Upper lobe of right lung (tissue), 1 donor: Measurements from ENCODE around the gene SLC12A9. TPM values are rescaled to one million over a fixed set of nuclear protein-coding genes. Genes with fewer than 3 reads are reported as not detected.

Source experiments
- ATAC-seq: fragments of 200-7000 bp; cut with Tn5 transposase; one replicate; pipeline ENCODE4 v1.9.1; 2020; ENCODE audit warnings: mild to moderate bottlenecking, moderate library complexity
- DNase-seq: peaks from one replicate; pipeline ENCODE4 v3.0.0-alpha.2; 2020
- H3K27ac ChIP-seq: fragments of 200-600 bp; one replicate; pipeline ENCODE4 v1.8.0; 2022
- H3K27me3 ChIP-seq: fragments of 200-600 bp; one replicate; pipeline ENCODE4 v1.8.0; 2022; ENCODE audit warnings: mild to moderate bottlenecking
- H3K36me3 ChIP-seq: fragments of 200-600 bp; one replicate; pipeline ENCODE4 v1.8.0; 2022
- H3K4me1 ChIP-seq: fragments of 200-600 bp; one replicate; pipeline ENCODE4 v1.8.0; 2022
- H3K4me3 ChIP-seq: fragments of 200-600 bp; one replicate; pipeline ENCODE4 v1.8.0; 2022; ENCODE audit warnings: mild to moderate bottlenecking
- H3K9me3 ChIP-seq: fragments of 200-600 bp; one replicate; pipeline ENCODE4 v1.8.0; 2022
- intact Hi-C: fragments of 100-400 bp; cut with DNase I; formaldehyde crosslinking; loops from one replicate; pipeline ENCODE4 v1.11.0; 2022
- total RNA-seq: library from RNA; stranded (reverse); fragmentation: NEBNext Ultra II Directional; extraction: Animal tissue kit (Norgen Biotek cat#: 25700); gene quantifications from one replicate; pipeline ENCODE4 v1.2.1, GENCODE V29; 2021
- TF ChIP-seq, protein P1 (sequence below): fragments of 200-600 bp; IDR thresholded peaks from one replicate; pipeline ENCODE4 v1.8.0; 2022; ENCODE audit warnings: antibody characterized with exemption
- donor health status: DM: no; HTN: yes; CAD: no; lungs with severe emphysema.

Gene SLC12A9
- total RNA-seq, 1 donor from 2014 or later, result 39.2 TPM

DNA sequence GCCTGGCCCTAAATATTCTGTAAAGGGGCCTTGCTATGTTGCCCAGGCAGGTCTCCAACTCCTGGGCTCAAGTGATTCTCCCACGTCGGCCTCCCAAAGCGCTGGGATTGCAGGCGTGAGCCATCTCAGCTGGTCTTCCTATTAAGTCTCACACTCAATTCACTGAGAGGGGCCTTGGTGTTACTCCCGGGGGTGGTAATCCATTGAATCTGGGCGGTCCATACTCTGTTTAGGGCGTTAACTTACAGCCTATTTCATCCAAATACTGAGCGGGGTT, 21.7 kb downstream of the SLC12A9 start:
- peaks cover 43% of the 10 kb centered on the region for H3K36me3 ChIP-seq

DNA sequence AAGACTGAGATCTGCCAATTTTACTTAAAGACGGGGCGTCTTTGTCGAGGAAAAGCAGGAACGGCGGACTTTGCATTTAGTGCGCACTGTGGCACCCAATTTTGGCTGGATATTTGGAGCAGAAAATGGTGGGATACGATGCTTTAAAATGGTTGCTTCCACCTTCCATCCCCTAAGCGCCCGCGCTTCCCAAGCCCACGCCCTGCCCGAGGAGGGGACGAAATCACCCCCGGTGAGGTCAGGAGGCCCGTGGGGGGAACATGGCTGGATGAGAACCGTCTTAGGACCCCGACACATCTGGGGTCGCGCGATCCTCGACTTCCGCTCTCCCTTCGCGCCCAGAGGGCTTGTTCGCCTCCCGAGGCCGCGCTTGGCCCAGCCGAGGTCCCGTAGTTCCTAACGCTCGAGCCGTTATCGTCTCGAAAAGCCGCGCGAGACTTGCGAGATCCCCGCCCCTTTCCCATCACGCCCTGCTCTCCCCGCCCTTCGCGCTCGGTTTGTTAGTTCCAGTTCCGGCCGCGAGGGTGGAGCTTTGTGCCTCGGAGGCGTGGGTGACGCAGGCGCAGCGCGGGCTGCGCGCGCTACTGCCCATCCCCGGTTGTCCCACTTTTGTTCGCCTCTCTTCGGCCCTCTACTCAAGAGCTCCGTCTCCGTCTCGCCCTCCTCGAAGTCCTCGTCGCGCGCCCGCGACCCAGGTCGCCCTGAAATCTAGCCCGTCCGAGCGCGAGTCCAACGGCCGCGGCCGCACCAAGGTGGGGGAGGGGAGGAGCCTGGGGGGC, 22.3 kb downstream of the SLC12A9 start, which contains the start of gene SRRT:
SRRT (plus strand) TSS at position 527 of the 779 bp plus-strand sequence. CDS start 488 bp downstream, outside the sequence.
- ATAC-seq (peak; percentile 98), DNase-seq (peak; percentile 99)
- peak within 1 kb of the TSS; percentile 93 for H3K4me3 ChIP-seq
- H3K36me3 ChIP-seq, result peaks cover 43% of the 10 kb centered on the region
- intact Hi-C loops, result no loop called here
- peaks cover 32% of the 10 kb centered on the region for H3K4me1 ChIP-seq
- H3K27ac ChIP-seq, result peak within 1 kb of the TSS; percentile 90
- no peaks in the 10 kb centered on the region for H3K27me3 ChIP-seq
- TF ChIP-seq, protein P1, sequence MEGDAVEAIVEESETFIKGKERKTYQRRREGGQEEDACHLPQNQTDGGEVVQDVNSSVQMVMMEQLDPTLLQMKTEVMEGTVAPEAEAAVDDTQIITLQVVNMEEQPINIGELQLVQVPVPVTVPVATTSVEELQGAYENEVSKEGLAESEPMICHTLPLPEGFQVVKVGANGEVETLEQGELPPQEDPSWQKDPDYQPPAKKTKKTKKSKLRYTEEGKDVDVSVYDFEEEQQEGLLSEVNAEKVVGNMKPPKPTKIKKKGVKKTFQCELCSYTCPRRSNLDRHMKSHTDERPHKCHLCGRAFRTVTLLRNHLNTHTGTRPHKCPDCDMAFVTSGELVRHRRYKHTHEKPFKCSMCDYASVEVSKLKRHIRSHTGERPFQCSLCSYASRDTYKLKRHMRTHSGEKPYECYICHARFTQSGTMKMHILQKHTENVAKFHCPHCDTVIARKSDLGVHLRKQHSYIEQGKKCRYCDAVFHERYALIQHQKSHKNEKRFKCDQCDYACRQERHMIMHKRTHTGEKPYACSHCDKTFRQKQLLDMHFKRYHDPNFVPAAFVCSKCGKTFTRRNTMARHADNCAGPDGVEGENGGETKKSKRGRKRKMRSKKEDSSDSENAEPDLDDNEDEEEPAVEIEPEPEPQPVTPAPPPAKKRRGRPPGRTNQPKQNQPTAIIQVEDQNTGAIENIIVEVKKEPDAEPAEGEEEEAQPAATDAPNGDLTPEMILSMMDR, result peak; percentile 40
- no peaks in the 10 kb centered on the region for H3K9me3 ChIP-seq

More for the DNA sequence above, 21.7 kb downstream of the SLC12A9 start:
- no peaks in the 10 kb centered on the region for H3K27me3 ChIP-seq
- TF ChIP-seq, protein P1, result no peak
- peak overlapping the region; percentile 93 for H3K4me3 ChIP-seq
- H3K27ac ChIP-seq, result peak overlapping the region; percentile 90
- no peak for DNase-seq
- intact Hi-C loops, result no loop called here
- ATAC-seq, result no peak
- H3K4me1 ChIP-seq, result peaks cover 34% of the 10 kb centered on the region
- no peaks in the 10 kb centered on the region for H3K9me3 ChIP-seq

DNA sequence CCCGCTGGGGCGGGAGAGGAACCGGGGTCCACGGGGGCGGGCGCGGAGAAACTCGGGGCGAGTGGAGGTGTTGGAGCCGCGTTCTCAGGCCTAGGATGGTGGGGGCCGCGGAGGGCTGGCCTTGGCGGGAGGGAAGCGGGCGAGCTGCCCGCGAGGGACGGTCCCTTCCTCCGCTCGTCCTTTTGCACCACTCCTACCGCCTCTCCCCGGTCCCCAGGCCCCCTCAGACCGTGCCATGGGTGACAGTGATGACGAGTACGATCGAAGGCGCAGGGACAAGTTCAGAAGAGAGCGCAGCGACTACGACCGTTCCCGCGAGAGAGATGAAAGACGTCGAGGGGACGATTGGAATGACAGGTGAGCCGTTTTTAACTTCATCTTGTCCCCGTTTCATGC, 22.8 kb downstream of the SLC12A9 start:
- ATAC-seq, result peak; percentile 42
- H3K27me3 ChIP-seq, result no peaks in the 10 kb centered on the region
- peaks cover 43% of the 10 kb centered on the region for H3K36me3 ChIP-seq
- peak overlapping the region; percentile 93 for H3K4me3 ChIP-seq
- H3K4me1 ChIP-seq, result peaks cover 32% of the 10 kb centered on the region
- no peaks in the 10 kb centered on the region for H3K9me3 ChIP-seq
- intact Hi-C loops, result no loop called here
- no peak for DNase-seq
- H3K27ac ChIP-seq, result peak overlapping the region; percentile 90
- TF ChIP-seq, protein P1, result no peak

DNA sequence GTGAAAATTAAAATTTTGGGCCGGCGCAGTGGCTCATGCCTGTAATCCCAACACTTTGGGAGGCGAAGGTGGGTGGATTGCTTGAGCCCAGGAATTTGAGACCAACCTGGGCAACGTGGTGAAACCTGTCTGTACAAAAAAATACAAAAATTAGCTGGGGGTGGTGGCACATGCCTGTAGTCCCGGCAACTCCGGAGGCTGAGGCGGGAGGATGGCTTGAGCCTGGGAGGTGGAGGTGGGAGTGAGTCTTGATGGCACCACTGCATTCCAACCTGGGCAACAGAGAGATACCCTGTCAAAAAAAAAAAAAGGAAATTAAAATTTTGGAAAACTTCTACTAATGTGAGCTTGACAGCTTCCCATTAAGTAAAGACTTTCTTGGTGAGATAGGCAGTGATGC, 25.5 kb downstream of the SLC12A9 start:
- H3K27ac ChIP-seq, result no peak overlapping the region
- ATAC-seq, result no peak
- TF ChIP-seq, protein P1, result no peak
- peaks cover 32% of the 10 kb centered on the region for H3K4me1 ChIP-seq
- H3K27me3 ChIP-seq, result no peaks in the 10 kb centered on the region
- intact Hi-C loops, result no loop called here
- peaks cover 49% of the 10 kb centered on the region for H3K36me3 ChIP-seq
- no peak for DNase-seq
- no peaks in the 10 kb centered on the region for H3K9me3 ChIP-seq
- H3K4me3 ChIP-seq, result no peak overlapping the region

DNA sequence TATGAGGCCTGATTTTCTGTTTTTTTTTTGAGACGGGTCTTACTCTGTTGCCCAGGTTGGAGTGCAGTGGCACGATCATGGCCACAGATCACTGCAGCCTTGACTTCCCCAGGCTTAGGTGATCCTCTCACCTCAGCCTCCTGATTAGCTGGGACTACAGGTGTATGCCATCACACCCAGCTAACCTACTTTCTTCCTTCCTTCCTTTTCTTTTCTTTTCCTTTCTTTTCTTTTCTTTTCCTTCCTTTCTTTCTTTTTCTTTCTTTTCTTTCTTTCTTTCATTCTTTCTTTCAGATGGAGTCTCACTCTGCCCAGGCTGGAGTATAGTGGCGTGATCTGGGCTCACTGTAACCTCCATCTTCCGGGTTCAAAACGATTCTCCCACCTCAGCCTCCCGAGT, 26.2 kb downstream of the SLC12A9 start:
- no peak for DNase-seq
- Histone ChIP-seq H3K4me3 (no peak overlapping the region), H3K36me3 (peaks cover 55% of the 10 kb centered on the region), H3K27me3 (no peaks in the 10 kb centered on the region), H3K9me3 (no peaks in the 10 kb centered on the region), H3K27ac (no peak overlapping the region), H3K4me1 (peaks cover 32% of the 10 kb centered on the region)
- TF ChIP-seq, protein P1, result no peak
- no peak for ATAC-seq
- intact Hi-C loops, result no loop called here
